Measurements from ENCODE around the gene MYO7A.
"Not testable (repeated sequence)": the region's sequence is repeated elsewhere in the genome, so short reads cannot be mapped to it uniquely, and the experiment has no call there.

MYO7A gene

GRCh38 chr11:77093056-77093891 is 34.8 kb upstream of the MYO7A start:
- no peak for DNase-seq (ENCODE audit: low read depth)

GRCh38 chr11:77093987-77094840 is 33.8 kb upstream of the MYO7A start:
- no peak for DNase-seq (ENCODE audit: low read depth)

- no peak for DNase-seq (ENCODE audit: low read depth)
Measured at GRCh38 chr11:77094841-77095365, 33.1 kb upstream of the MYO7A start.

- DNase-seq (ENCODE audit: low read depth): no peak
Measured at GRCh38 chr11:77095551-77096490, 32.2 kb upstream of the MYO7A start.

GRCh38 chr11:77096591-77097019 is 31.4 kb upstream of the MYO7A start:
- DNase-seq (ENCODE audit: low read depth): no peak

- DNase-seq (ENCODE audit: low read depth): not testable (repeated sequence)
Measured at GRCh38 chr11:77097180-77097579, 30.9 kb upstream of the MYO7A start.

GRCh38 chr11:77100166-77101042 is 27.6 kb upstream of the MYO7A start:
- no peak for DNase-seq (ENCODE audit: low read depth)

- DNase-seq (ENCODE audit: low read depth): no peak
Measured at GRCh38 chr11:77101043-77101537, 27.0 kb upstream of the MYO7A start.

- no peak for DNase-seq (ENCODE audit: low read depth)
Measured at GRCh38 chr11:77102246-77103210, 25.5 kb upstream of the MYO7A start, which contains the start of gene OMP. Gene OMP, plus strand, starts transcription at chr11:77102840. Its CDS starts 0 bp downstream, at chr11:77102840.

- DNase-seq (ENCODE audit: low read depth): no peak
Measured at GRCh38 chr11:77103319-77103718, 24.7 kb upstream of the MYO7A start.

- DNase-seq (ENCODE audit: low read depth): no peak
Measured at GRCh38 chr11:77104727-77105126, 23.3 kb upstream of the MYO7A start.

GRCh38 chr11:77106321-77106720 is 21.7 kb upstream of the MYO7A start:
- DNase-seq (ENCODE audit: low read depth): no peak

GRCh38 chr11:77106759-77107158 is 21.3 kb upstream of the MYO7A start:
- no peak for DNase-seq (ENCODE audit: low read depth)

GRCh38 chr11:77107950-77108349 is 20.1 kb upstream of the MYO7A start:
- peak; percentile 85 for DNase-seq (ENCODE audit: low read depth)

GRCh38 chr11:77108436-77108835 is 19.6 kb upstream of the MYO7A start:
- DNase-seq (ENCODE audit: low read depth): no peak

GRCh38 chr11:77109236-77110019 is 18.6 kb upstream of the MYO7A start:
- DNase-seq (ENCODE audit: low read depth): no peak

GRCh38 chr11:77110836-77111235 is 17.2 kb upstream of the MYO7A start:
- DNase-seq (ENCODE audit: low read depth): no peak

GRCh38 chr11:77111277-77111676 is 16.8 kb upstream of the MYO7A start:
- DNase-seq (ENCODE audit: low read depth): no peak
